ENCODE measurements around the gene PITRM1.
"Not testable (repeated sequence)": the region's sequence is repeated elsewhere in the genome, so short reads cannot be mapped to it uniquely, and the experiment has no call there.

The PITRM1 gene

DNA sequence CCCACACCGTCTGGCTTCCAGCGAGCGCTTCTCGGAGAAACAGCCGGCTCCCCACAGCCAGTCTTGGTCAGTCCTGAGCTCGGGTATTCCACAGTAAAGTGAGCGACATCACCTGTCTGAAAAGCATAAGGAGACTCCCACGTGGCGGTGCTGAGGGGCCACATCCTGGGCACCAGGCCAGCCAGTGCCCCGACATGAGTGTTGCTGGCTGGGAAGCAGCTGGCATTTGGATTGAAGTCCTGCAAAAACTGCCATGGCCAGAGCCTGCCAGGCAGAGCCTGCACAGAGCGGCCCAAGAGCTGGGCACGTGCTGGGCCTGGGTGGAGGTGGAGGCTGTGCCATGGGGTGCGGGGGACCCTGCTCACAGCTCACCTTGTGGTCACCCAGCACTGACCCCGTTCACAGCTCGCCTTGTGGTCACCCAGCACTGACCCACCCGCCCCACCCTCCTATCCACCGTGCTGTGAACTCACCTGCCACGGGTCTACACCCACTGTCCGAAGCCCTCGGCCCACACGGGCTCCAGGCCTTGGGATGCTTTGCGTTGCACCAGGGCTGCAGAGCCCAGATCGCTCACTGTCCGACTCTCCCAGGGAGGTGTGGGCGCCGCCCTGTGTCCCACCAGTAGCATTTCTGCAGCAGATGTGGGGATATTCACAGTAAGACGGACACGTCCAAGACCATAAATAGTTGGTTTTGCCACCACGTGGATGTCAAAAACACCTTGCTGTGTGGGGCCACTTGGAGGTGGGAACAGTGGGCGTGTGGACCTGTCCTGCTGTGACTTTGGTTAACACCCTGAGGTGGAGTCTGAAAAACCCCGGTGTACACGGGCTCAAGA is 48.8 kb downstream of the PITRM1 start:
- DNase-seq (ENCODE audit: low read depth in 2 of 2) = no peak

DNA sequence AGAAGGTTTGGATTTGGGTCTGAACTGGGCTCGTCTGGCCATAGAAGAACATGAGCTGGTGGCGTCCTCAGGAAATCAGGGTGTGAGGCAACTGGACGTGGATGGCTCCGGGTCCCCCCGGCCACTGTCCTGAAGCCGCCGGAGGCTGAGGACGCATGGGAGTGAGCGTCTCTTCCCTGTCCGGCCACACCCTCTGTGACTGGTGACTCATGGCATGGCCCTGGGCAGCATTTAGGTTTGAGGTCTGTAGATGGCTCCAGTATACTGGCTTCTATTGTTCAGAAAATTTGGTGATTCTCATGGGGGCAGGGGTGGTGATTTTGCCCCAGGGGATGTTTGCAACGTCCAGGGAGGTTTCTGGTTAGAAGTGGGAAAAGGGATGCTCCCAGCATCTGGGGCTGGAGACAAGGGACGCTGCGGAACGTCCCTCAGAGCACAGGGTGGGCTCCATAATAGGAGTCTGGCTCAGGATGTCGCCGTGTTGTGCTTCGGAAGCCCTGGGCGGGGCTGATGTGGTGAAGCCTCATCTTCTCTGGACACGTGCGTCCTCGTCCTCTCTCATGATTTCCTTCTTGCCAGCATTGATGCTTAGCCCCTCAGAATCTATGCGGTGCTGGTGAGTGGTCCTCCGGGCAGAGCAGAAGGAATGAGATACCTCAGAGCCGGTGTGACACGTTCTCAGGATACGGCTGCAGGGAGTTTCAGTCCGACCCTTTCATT is 49.9 kb downstream of the PITRM1 start:
- no peak for DNase-seq (ENCODE audit: low read depth in 2 of 2)

DNA sequence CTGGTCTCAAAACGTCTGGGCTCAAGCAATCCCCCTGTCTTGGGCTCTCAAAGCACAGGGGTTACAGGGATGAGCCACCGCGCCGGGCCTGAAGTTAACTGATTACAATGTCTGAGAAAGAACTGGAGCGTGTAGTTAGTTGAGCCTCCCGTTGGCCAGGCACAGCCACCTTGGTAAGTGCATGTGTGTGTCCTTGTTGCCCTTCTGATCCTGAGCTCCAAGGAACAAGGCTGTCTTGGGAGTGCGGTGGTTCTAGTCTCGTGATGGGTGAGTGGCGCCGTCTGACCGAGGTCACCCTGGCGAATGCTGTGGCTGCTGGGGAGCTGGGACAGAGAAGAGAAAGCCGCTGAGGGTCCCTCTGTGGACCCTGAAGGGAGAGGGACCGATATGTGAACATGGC is 50.5 kb downstream of the PITRM1 start:
- DNase-seq (ENCODE audit: low read depth in 2 of 2) = no peak

DNA sequence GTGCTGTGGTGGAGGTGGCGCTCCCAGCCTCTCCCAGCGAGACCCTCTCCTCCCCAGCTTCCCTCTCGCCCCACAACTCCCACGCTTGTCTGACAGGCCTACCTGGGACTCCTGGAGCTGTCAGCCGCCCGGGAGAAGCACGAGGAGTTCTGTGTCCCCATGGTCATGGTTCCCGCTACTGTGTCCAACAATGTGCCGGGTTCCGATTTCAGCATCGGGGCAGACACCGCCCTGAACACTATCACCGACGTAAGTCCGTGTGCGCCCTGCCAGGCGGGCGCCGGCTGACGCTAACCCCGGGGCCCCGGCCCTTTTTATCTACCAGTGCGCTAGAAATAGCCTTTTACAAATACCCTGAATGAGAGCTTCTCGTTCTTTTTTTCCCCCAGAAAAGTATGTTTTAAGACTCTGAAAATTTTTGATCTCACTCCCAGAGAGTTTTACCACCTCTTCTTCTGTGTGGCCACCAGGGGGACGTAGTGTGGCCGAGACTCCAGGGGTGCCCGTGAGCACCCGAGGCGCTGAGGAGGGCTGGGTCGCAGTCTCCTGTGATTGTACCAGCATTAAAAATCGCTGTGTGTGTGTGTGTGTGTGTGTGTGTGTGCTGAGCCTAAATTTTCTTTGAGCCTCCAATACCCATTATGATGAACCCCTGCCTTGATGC is 52.7 kb downstream of the PITRM1 start:
- DNase-seq (ENCODE audit: low read depth in 2 of 2) = no peak

DNA sequence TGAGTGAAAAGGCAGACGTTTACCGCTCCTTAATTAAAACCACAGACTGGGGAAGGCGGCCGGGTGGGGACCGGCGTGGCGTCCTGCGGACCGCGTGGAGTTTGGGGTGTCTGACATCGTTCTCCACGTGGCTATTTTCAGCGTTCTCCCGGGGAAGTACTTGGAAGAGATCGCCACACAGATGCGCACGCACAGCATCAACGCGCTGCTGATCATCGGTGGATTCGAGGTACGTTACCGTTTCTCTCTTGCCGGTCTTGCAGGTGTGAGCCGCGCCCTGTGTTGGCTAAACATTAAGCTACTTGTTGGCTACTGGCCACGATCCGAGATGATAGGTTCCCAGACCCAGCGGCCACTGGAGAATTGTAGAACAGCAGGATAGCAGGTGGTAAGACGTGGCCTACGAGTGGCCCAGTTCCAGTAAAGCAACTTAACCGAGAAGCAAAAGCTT is 53.9 kb downstream of the PITRM1 start:
- DNase-seq (ENCODE audit: low read depth in 2 of 2) = no peak

DNA sequence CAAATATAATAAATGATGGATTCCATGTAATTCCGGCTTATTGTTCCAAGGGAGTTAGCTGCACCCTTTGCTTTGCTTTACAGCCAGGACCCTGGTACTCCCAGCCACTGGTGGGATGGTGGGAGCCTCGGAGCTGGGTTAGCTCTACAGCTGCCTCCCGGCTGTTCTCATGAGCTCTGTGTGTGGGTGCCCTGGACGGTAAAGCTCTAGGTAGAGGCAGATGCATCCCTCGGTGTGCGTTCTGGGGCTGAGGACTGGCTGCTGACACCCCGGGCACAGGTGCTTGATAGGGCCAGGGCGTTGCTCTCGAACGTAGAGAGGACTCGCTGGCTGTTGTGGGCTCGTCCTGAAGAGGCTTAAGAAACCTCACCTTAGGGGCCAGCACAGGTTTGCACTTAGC is 55.1 kb downstream of the PITRM1 start:
- DNase-seq (ENCODE audit: low read depth in 2 of 2) = no peak

DNA sequence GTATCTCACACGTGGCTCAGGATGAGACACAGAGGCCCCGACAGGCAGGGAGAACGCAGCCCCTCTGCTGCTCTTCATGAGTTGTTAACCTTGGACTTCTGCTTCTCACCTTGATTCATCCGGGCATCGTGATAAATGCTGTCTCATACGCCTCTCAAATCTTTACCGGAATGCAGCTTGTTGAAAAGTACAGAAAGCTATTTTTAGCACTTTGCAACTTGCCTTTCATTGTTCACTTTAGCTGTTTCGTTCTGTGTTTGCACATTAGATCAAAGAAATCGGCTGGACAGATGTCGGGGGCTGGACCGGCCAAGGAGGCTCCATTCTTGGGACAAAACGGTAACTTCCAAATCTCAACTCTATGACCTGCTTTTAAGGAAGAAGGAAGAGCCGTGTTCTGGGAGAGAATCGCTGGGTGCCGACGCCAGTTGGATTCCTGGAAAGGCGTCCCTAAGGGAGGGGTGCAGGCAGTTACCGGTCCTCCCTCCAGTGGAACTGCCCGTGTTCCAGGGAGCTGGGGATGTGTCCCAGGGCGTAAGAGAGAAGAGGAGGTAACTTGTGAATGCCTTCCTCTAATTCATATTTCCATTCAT is 56.0 kb downstream of the PITRM1 start:
- DNase-seq (ENCODE audit: low read depth in 2 of 2) = no peak

DNA sequence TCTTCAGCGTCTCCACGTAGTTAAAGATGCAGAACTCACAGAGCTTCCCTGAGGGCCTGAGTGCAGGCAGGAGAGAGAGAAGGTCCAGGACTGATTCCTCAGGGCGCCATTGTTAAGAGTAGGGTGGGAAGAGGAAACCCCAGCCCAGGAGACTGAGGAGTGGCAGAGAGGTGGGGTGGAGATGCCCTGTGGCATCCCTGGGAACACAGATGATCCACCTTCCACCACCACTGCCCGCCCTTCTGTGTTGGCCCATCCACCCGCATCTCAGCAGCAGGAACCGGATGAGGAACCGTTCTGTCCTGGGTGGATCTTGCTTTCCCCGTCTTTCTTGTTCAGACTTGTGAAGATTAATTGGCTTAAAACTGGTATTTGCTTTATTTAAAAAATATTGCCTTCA is 56.9 kb downstream of the PITRM1 start:
- DNase-seq (ENCODE audit: low read depth in 2 of 2) = no peak

DNA sequence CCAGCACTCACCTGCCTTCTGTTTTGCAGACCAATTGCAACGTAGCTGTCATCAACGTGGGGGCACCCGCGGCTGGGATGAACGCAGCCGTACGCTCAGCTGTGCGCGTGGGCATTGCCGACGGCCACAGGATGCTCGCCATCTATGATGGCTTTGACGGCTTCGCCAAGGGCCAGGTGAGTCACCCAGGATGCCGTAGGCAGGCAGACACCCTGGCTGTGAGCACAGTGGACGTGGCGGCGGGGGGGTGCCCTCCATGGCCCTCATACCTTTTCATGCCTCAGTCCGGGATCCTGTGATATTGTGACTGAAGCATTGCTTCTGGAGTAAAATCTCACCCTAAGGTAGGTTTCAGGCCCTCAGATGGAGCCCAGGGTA is 59.2 kb downstream of the PITRM1 start:
- DNase-seq (ENCODE audit: low read depth in 2 of 2) = no peak

DNA sequence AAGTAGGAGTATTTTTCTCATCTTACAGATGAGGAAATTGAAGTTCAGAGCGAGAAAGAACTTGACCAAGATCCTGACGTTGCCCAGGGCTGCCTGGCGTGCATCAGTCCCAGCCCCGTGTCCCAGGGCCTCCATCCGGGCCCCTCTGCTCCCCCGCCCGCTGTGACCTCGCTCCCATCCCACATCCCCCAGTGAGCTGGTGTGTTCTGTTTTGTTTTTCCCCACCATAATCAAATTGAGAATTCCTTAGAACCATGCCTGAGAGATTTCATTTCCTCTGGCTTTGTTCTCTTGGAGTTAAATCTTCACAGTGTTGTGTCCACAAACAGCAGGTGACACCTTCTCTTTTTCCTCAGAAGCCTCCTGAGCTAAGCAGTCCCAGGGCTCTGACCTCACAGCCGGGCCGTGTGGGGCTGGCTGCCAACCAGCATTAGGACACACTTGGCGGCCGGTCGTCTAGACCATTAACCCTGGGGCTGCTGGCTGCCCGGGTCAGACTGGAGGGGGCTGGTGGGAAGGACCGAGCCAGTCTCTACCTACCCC is 60.9 kb downstream of the PITRM1 start:
- no peak for DNase-seq (ENCODE audit: low read depth in 2 of 2)

DNA sequence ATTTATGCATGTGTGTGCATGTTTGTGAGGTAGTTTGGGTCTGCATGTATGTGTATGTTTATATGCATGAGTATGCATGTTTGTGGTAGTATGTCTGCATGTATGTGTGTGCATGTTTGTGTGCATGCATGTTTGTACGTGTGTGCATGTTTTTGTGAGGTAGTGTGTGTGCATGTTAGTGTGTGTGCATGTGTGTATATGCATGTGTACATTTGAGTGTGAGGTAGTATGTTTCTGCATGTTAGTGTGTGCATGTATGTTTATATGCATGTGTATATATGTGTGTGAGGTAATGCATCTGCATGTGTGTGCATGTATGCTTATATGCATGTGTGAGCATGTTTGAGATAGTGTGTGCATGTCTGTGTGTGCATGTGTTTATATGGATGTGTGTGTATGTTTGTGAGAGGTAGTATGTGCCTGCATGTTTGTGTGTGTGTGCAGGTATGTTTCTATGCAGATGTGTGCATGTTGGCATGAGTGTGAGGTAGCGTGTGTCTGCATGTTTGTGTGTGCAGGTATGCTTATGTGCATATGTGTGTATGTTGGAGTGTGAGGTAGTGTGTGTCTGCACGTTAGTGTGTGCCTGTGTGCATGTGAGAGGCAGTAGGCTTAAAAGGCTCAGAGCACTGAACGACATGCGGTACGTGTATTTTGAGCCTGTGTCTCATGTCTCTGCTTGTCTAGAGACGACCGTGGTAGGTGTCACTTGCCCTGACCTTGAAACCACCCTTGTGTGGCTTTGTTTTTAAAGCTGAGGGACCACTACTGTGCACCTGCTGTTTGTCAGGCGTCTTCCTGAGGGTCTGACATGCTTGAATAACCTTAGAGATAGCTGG is 61.6 kb downstream of the PITRM1 start:
- no peak for DNase-seq (ENCODE audit: low read depth in 2 of 2)

DNA sequence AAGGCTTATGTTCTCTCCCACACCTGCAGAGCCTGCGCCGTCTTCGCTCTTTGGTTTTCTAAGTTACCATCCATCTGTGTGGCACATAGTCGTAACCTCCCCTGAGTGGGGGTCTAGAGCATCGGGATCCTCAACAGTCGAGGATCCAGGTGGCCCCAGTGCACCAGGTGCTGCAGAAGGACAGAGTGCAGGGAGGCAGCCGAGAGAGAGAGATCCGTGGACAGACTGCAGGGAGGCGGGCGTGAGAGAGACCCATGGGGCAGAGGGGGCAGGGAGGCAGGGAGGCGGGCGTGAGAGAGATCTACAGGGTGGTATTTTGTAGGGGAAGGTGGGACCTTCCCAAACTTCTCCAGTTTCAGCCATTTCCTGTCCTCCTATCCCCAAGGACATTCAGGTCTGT is 62.9 kb downstream of the PITRM1 start:
- no peak for DNase-seq (ENCODE audit: low read depth in 2 of 2)

DNA sequence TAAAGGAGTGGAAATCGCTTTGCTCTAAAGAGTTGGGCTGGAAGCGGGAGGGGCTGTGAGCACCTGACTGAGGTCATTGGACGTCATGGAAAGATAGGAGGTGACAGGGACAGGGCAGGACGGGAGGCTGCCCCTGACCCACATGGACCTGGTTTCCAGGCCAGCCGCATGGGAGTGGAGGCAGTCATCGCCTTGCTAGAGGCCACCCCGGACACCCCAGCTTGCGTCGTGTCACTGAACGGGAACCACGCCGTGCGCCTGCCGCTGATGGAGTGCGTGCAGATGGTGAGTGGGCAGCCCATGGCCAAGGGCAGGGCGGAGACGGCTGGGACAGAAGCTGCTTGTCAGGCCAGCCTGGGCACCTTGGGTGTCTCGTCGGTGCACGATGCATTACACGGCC is 63.4 kb downstream of the PITRM1 start:
- DNase-seq (ENCODE audit: low read depth in 2 of 2) = no peak

DNA sequence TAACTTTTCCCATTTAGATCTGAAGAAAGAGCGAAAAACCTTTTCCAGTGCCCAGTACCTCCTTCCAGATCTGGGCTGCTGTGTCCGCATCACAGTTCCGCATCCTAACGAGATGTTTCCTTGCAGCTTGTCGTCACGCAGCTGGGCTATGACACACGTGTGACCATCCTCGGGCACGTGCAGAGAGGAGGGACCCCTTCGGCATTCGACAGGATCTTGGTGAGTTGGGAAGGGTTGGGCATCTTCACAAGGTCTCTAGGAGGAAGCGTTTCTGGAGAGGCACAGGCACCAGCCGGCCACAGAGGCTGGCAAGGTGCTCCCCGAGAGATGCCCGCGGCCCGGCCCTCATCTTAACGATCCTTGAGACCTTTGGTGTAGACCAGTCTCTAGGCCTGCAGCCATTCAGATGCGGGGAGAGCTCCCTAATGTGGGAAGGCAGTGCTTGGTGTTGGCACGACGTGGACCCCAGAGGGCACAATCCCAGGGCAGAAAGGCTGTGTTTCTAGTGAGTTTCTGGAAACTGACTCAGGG is 63.9 kb downstream of the PITRM1 start:
- DNase-seq (ENCODE audit: low read depth in 2 of 2) = no peak

DNA sequence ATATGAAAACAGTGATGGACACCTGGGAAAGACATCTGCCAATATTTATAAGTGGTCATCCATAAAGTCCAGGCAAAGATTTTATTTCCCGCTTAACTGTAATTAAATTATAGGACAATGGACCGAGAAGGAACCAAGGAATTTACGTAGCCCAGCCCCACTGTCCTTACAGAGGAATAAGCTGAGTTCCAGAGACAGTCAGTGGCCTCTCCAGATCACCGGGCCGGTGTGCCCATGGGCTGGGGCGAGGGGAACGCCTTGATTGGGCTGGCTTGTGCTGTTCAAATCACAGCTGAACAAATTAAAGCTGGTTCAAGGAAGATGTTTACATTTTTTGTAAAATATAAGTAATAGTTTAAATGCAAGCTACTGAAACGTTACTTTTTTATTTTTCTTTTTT is 64.5 kb downstream of the PITRM1 start:
- DNase-seq (ENCODE audit: low read depth in 2 of 2) = no peak

DNA sequence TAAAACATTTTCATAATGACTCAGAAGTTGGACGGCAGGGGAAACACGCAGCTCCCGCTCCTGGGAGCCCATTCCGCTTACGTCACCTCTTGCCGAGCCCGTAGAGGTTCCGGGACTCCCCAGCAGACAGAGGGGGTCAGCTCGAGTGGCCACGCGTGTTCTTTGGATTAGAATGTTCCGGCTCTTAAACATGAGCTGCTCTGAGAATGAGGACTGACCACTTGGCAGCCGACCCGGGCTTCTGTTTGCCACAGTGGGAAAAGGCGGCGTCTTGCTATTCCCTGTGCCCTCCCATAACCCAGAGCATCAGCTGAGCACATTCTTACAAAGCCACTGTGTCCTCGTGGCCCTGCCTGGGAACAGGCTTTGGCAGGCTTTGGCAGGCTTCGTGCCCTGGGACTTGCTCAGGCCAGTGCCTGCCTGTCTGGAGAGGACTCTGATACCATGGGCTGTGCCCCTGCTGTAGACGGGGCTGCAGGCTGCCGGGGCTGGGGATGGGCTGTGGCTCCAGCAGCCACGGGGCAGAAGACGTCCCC is 65.1 kb downstream of the PITRM1 start:
- no peak for DNase-seq (ENCODE audit: low read depth in 2 of 2)

DNA sequence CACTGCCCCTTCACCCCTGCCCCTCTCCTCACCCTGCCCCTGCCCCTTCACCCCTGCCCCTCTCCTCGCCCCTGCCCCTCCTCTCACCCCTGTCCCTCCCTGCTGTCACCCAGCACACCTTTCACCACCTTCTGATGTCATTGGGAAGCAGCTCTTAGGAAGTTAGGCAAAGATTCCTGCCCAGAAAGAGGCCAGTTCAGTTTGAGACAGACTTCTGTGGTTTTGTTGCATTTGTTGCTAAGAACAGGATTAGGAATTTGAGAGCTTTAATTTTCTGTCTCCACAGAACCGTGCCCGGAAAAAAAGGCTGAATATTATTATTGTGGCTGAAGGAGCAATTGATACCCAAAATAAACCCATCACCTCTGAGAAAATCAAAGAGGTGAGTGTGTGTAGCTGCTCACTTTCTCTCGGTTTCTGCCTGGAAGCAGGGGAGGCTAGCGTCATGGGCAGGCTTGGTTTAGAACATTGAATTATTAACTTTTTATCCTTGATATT is 65.6 kb downstream of the PITRM1 start:
- no peak for DNase-seq (ENCODE audit: low read depth in 2 of 2)

DNA sequence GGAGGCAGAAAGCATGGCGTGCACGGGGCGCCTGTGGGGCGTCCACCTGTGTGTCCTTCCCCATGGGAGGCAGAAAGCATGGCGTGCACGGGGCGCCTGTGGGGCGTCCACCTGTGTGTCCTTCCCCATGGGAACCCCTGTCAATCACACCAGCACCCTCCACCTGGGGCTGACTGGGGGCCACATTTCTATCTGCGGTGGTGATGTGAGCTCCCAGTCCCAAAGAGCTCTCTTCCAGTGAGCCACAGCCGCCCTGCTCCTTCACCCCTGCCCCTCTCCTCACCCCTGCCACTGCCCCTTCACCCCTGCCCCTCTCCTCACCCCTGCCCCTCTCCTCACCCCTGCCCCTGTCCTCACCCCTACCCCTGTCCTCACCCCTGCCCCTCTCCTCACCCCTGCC is 66.3 kb downstream of the PITRM1 start:
- DNase-seq (ENCODE audit: low read depth in 2 of 2) = not testable (repeated sequence)

DNA sequence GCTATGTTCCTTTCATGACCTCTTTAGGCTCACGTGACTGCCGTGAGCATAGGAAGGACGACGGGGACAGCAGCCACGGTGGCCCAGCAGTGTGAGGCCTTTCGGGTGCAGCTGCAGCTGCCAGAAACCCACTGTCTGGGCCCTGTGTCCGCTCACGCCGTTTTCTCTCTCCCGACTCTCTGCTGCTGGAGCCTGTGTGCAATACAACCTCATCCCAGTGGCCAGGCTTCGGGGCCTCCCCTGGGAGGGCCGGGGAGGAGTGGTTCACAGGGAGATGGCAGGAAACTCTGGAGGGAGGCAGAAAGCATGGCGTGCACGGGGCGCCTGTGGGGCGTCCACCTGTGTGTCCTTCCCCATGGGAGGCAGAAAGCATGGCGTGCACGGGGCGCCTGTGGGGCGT is 66.7 kb downstream of the PITRM1 start:
- no peak for DNase-seq (ENCODE audit: low read depth in 2 of 2)

DNA sequence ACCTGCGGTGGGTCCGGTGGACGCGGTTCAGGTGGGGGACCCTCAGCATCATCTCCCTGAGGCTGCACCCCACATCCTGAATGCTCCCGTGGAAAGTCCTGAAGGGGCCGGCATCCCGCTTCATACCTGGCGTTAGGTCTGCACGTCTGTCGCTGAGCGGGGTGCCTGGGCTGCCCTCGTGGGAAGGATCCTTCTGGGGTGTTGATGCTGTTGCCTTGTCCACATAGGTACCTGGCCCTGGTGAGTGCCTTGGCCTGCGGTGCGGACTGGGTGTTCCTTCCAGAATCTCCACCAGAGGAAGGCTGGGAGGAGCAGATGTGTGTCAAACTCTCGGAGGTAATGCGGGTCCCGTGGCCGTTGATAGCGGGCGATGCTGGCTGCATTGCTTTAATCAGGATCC is 67.4 kb downstream of the PITRM1 start:
- DNase-seq (ENCODE audit: low read depth in 2 of 2) = no peak

Measured in stimulated activated CD4-positive, alpha-beta T cell treated with anti-CD3 and anti-CD28 coated beads, Interleukin-15, amount 100 ng/mL, for 48 hours (primary cell).